Activated CD4-positive, alpha-beta T cell treated with anti-CD3 and anti-CD28 coated beads, Interleukin-2, amount 10 ng/mL, durations not matched to agents 24 days and 14 days (primary cell): ENCODE data around the gene GSTA3. TPM values are rescaled to one million over a fixed set of nuclear protein-coding genes. Genes with fewer than 3 reads are reported as not detected.
A peak's percentile ranks its signal among the peaks of the same experiment; 100 is the strongest.
"Not testable (repeated sequence)": the region's sequence is repeated elsewhere in the genome, so short reads cannot be mapped to it uniquely, and the experiment has no call there.

ENCODE experiments used
- DNase-seq: peaks from one replicate; pipeline ENCODE4 v3.0.0; 2022
- H3K27ac Mint-ChIP-seq: one replicate; pipeline ENCODE4 v1.8.0; 2022; ENCODE audit warnings: mild to moderate bottlenecking, mixed read lengths
- H3K27me3 Mint-ChIP-seq: one replicate; pipeline ENCODE4 v1.8.0; 2022; ENCODE audit warnings: mixed read lengths
- H3K36me3 Mint-ChIP-seq: one replicate; pipeline ENCODE4 v1.8.0; 2022; ENCODE audit warnings: low read depth, mild to moderate bottlenecking, mixed read lengths
- H3K4me1 Mint-ChIP-seq: one replicate; pipeline ENCODE4 v1.8.0; 2021; ENCODE audit warnings: mixed read lengths
- H3K4me3 Mint-ChIP-seq: one replicate; pipeline ENCODE4 v1.8.0; 2022; ENCODE audit warnings: mild to moderate bottlenecking, moderate library complexity, mixed read lengths
- H3K9me3 Mint-ChIP-seq: one replicate; pipeline ENCODE4 v1.8.0; 2021; ENCODE audit warnings: mixed read lengths
- intact Hi-C: fragments of 100-400 bp; cut with micrococcal nuclease; formaldehyde crosslinking; loops from one replicate; pipeline ENCODE4 v1.15.1; 2023
- total RNA-seq: library from RNA; stranded (reverse); gene quantifications from 2 replicates; pipeline ENCODE4 v1.2.3, GENCODE V29; 2022

Gene GSTA3
- total RNA-seq, 1 donor from 2014 or later, result not detected

- H3K36me3 Mint-ChIP-seq, result no peaks in the 10 kb centered on the region
- DNase-seq, result no peak
- H3K4me1 Mint-ChIP-seq, result peaks cover 2% of the 10 kb centered on the region
- peaks cover 7% of the 10 kb centered on the region for H3K27me3 Mint-ChIP-seq
- no peak overlapping the region for H3K27ac Mint-ChIP-seq
- peaks cover 12% of the 10 kb centered on the region for H3K9me3 Mint-ChIP-seq
- no peak overlapping the region for H3K4me3 Mint-ChIP-seq
- intact Hi-C loops, result no loop called here
Observed at GRCh38 chr6:52893803-52894202, 15.7 kb downstream of the GSTA3 start.

GRCh38 chr6:52893221-52893620 is 16.3 kb downstream of the GSTA3 start:
- Mint-ChIP-seq H3K36me3 (no peaks in the 10 kb centered on the region), H3K9me3 (peaks cover 14% of the 10 kb centered on the region), H3K27ac (no peak overlapping the region), H3K4me3 (no peak overlapping the region), H3K4me1 (peaks cover 3% of the 10 kb centered on the region), H3K27me3 (peaks cover 8% of the 10 kb centered on the region)
- intact Hi-C loops, result no loop called here
- DNase-seq, result no peak

- Mint-ChIP-seq H3K27me3 (peaks cover 7% of the 10 kb centered on the region), H3K36me3 (no peaks in the 10 kb centered on the region), H3K4me1 (peaks cover 7% of the 10 kb centered on the region), H3K27ac (no peak overlapping the region), H3K9me3 (peaks cover 14% of the 10 kb centered on the region), H3K4me3 (no peak overlapping the region)
- no peak for DNase-seq
- intact Hi-C loops, result no loop called here
Observed at GRCh38 chr6:52890018-52890417, 19.5 kb downstream of the GSTA3 start.

- H3K27me3 Mint-ChIP-seq, result peaks cover 7% of the 10 kb centered on the region
- peaks cover 6% of the 10 kb centered on the region for H3K4me1 Mint-ChIP-seq
- peak overlapping the region; percentile 19 for H3K27ac Mint-ChIP-seq
- DNase-seq, result no peak
- no peak overlapping the region for H3K4me3 Mint-ChIP-seq
- H3K9me3 Mint-ChIP-seq, result peaks cover 14% of the 10 kb centered on the region
- intact Hi-C loops, result no loop called here
- H3K36me3 Mint-ChIP-seq, result no peaks in the 10 kb centered on the region
Observed at GRCh38 chr6:52887910-52888524, 21.5 kb downstream of the GSTA3 start.

- no peaks in the 10 kb centered on the region for H3K27me3 Mint-ChIP-seq
- peak overlapping the region; percentile 45 for H3K27ac Mint-ChIP-seq
- peak; percentile 90 for DNase-seq
- peak overlapping the region; percentile 82 for H3K4me3 Mint-ChIP-seq
- intact Hi-C loops, result loop anchor here (2.0 to 5.0 kb wide), 2 partner anchors 40 to 115 kb away; partner anchors contain the start of gene GSTA5
- no peaks in the 10 kb centered on the region for H3K36me3 Mint-ChIP-seq
- H3K9me3 Mint-ChIP-seq, result no peaks in the 10 kb centered on the region
- H3K4me1 Mint-ChIP-seq, result peaks cover 9% of the 10 kb centered on the region
Observed at GRCh38 chr6:52881996-52882841, 27.3 kb downstream of the GSTA3 start.

- Mint-ChIP-seq H3K36me3 (no peaks in the 10 kb centered on the region), H3K27me3 (no peaks in the 10 kb centered on the region), H3K27ac (no peak overlapping the region), H3K9me3 (no peaks in the 10 kb centered on the region), H3K4me1 (peaks cover 12% of the 10 kb centered on the region), H3K4me3 (peak overlapping the region; percentile 82)
- intact Hi-C loops, result loop anchor here (5.0 kb wide), 1 partner anchor 39 kb away; the partner anchor contains the start of gene GSTA5
- no peak for DNase-seq
Observed at GRCh38 chr6:52881662-52881995, 27.9 kb downstream of the GSTA3 start.

GRCh38 chr6:52877786-52878185 is 31.7 kb downstream of the GSTA3 start:
- no peaks in the 10 kb centered on the region for H3K36me3 Mint-ChIP-seq
- no peaks in the 10 kb centered on the region for H3K9me3 Mint-ChIP-seq
- peaks cover 12% of the 10 kb centered on the region for H3K4me1 Mint-ChIP-seq
- no peak for DNase-seq
- H3K27me3 Mint-ChIP-seq, result peaks cover 12% of the 10 kb centered on the region
- no peak overlapping the region for H3K4me3 Mint-ChIP-seq
- no peak overlapping the region for H3K27ac Mint-ChIP-seq
- intact Hi-C loops, result no loop called here

- Mint-ChIP-seq H3K27ac (no peak overlapping the region), H3K4me3 (no peak overlapping the region), H3K4me1 (peaks cover 8% of the 10 kb centered on the region), H3K27me3 (peaks cover 14% of the 10 kb centered on the region), H3K9me3 (no peaks in the 10 kb centered on the region), H3K36me3 (no peaks in the 10 kb centered on the region)
- intact Hi-C loops, result no loop called here
- DNase-seq, result no peak
Observed at GRCh38 chr6:52877168-52877567, 32.3 kb downstream of the GSTA3 start.

GRCh38 chr6:52876056-52876787 is 33.3 kb downstream of the GSTA3 start:
- no peaks in the 10 kb centered on the region for H3K36me3 Mint-ChIP-seq
- H3K4me1 Mint-ChIP-seq, result peaks cover 5% of the 10 kb centered on the region
- peaks cover 18% of the 10 kb centered on the region for H3K27me3 Mint-ChIP-seq
- no peak for DNase-seq
- no peak overlapping the region for H3K27ac Mint-ChIP-seq
- intact Hi-C loops, result no loop called here
- H3K9me3 Mint-ChIP-seq, result no peaks in the 10 kb centered on the region
- no peak overlapping the region for H3K4me3 Mint-ChIP-seq

GRCh38 chr6:52872031-52872430 is 37.5 kb downstream of the GSTA3 start:
- H3K9me3 Mint-ChIP-seq, result no peaks in the 10 kb centered on the region
- peaks cover 21% of the 10 kb centered on the region for H3K27me3 Mint-ChIP-seq
- intact Hi-C loops, result no loop called here
- peaks cover 2% of the 10 kb centered on the region for H3K4me1 Mint-ChIP-seq
- no peaks in the 10 kb centered on the region for H3K36me3 Mint-ChIP-seq
- no peak overlapping the region for H3K27ac Mint-ChIP-seq
- no peak overlapping the region for H3K4me3 Mint-ChIP-seq
- DNase-seq, result no peak

- Mint-ChIP-seq H3K9me3 (no peaks in the 10 kb centered on the region), H3K4me1 (no peaks in the 10 kb centered on the region), H3K36me3 (no peaks in the 10 kb centered on the region), H3K4me3 (no peak overlapping the region), H3K27me3 (peaks cover 21% of the 10 kb centered on the region), H3K27ac (no peak overlapping the region)
- DNase-seq, result no peak
- intact Hi-C loops, result no loop called here
Observed at GRCh38 chr6:52871621-52872020, 37.9 kb downstream of the GSTA3 start.

- H3K36me3 Mint-ChIP-seq, H3K4me1 Mint-ChIP-seq, DNase-seq, H3K4me3 Mint-ChIP-seq, intact Hi-C loops, H3K27ac Mint-ChIP-seq, H3K9me3 Mint-ChIP-seq: not testable (repeated sequence)
- H3K27me3 Mint-ChIP-seq, result peaks cover 18% of the 10 kb centered on the region
Observed at GRCh38 chr6:52870335-52871091, 39.0 kb downstream of the GSTA3 start.

GRCh38 chr6:52868899-52869298 is 40.6 kb downstream of the GSTA3 start:
- H3K9me3 Mint-ChIP-seq, intact Hi-C loops, H3K36me3 Mint-ChIP-seq, H3K27ac Mint-ChIP-seq, H3K4me1 Mint-ChIP-seq, H3K4me3 Mint-ChIP-seq, DNase-seq: not testable (repeated sequence)
- H3K27me3 Mint-ChIP-seq, result peaks cover 24% of the 10 kb centered on the region
